Adipose tissue (tissue), 3 donors: ENCODE results near the gene CSH2. TPM values are rescaled to one million over a fixed set of nuclear protein-coding genes. Genes with fewer than 3 reads are reported as not detected.
"Not testable (repeated sequence)": the region's sequence is repeated elsewhere in the genome, so short reads cannot be mapped to it uniquely, and the experiment has no call there.

Experiments
- H3K27ac ChIP-seq: one replicate; pipeline ENCODE4 v1.5.1; 2013; ENCODE audit warnings: low read depth, low read length
- WGBS, 3 donors: extraction: QIAGEN DNeasy Blood & Tissue Kit; methylation state at CpG; one replicate each; pipeline ENCODE4 v1.1.7; 2013; 5-methylcytosine and 5-hydroxymethylcytosine counted together
- polyA plus RNA-seq, 3 donors: library from polyadenylated mRNA; stranded (reverse); fragments of 200-250 nt; gene quantifications; one replicate each; pipeline ENCODE4 v1.2.3, GENCODE V29; 2013
- donor health status: healthy with polysubstance abuse.
- donor health status: Bipolar disorder and iron deficiency.
- donor health status: healthy.

The CSH2 gene
- polyA plus RNA-seq, 3 donors, result not detected

DNA sequence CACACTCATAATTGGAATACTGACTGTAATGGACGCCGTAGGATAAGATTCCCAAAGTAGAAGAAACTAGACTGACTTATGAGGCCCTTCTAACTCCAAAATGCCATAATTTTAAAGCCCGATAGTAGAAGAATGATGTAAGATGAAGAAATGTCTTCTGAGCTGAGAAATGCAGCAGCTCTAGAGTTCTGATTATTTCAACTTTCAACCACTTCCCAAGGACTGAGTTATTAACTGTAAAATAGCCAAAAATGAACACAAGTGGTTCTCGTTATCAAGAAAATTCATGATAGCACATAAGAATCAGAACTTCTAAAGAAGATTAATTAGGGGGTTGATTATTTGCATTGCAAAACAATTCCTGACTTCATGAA, 3.2 kb downstream of the CSH2 start:
- WGBS, 3 donors, result 79 to 88% (median 83%) methylated on average over 4 of the region's 4 CpGs

DNA sequence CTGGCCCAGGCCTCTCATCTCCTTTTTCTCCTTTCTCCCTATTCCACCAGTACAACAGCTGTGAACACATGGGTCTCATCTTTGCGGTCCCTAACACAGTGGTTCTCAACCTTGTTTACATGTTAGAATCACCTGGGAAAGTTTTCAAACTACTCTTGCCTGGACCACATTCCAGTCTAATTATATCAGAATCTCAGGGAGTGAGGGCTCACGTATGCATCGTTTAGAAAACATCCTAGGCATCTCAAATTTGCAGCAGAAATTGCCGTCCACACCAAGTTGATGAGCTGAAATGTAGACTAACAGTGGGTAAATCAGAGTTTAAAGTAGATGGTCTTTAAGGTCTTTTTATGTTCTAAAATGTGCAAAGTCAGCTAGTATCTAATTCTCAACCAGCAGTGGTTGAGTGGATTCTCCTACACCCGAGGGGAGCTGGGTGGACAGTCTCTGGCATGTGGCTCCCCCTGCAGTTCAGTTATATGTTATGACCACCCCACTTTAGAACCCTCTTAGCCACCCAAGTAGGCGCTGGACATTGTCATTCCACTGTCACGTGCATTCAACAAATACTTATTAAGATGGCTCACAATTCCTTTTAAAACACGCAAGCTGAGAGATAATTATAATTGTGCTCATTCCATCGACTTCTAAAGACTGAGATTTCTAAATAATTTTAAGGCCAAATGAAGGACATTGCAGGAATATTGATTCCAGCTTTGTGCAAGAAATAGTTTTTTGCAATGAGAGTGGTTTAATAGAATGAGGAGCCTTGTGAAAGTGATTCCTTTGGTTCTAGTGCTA, 3.8 kb downstream of the CSH2 start:
- not testable (repeated sequence) for H3K27ac ChIP-seq
- 50 to 69% (median 63%) methylated on average over 9 of the region's 9 CpGs for WGBS, 3 donors

More for the DNA sequence above, 3.2 kb downstream of the CSH2 start:
- H3K27ac ChIP-seq, result not testable (repeated sequence)

DNA sequence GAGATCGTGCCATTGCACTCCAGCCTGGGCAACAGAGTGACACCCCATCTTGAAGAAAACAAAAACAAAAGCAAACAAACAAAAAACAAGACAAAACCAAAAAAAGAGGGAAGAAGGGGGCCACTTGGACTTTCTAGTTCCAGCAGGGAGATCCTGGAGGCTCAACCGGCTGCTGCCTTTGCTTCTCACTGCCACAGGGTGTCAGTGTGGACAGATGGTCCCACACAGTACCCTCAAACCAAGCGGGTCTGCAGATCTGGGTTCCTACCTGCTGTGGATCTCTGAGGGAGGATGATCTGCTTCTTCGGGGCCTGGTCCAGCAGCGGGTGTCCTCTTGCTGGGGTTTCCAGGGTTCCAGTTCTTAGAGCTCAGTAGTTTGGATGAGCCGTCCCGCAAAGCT, 6.9 kb downstream of the CSH2 start:
- H3K27ac ChIP-seq, result not testable (repeated sequence)
- WGBS, 3 donors, result 61 to 83% (median 79%) methylated on average over 5 to 7 of the region's 7 CpGs

DNA sequence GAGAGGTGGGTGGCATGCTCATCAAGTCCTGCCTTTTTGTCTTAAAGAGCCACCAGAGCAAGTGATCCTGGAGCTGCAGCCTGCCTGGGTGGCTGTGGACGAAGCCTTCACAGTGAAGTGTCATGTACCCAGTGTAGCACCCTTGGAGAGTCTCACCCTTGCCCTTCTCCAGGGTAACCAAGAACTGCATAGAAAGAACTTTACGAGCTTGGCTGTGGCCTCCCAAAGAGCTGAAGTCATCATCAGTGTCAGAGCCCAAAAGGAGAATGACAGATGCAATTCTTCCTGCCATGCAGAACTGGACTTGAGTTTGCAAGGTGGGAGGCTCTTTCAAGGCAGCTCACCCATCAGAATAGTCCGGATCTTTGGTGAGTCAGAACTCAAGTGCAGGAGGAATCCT, 14.2 kb downstream of the CSH2 start:
- WGBS, 3 donors, result 73 to 89% (median 88%) methylated on average over 3 of the region's 3 CpGs
- H3K27ac ChIP-seq, result no peak overlapping the region

DNA sequence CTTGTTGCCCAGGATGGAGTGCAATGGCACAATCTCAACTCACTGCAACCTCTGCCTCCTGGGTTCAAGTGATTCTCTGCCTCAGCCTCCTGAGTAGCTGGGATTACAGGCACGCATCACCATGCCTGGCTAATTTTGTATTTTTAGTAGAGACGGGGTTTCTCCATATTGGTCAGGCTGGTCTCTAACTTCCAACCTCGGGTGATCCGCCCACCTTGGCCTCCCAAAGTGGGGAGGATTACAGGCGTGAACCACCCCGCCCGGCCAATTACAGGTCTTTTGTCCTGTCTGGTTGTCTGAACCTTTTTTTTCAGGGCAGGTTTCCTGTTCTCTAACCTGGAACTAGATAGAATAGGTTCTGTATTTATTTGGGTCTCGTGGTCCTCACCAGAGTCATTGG, 17.1 kb downstream of the CSH2 start:
- H3K27ac ChIP-seq, result not testable (repeated sequence)
- 86 to 94% (median 94%) methylated on average over 8 of the region's 8 CpGs for WGBS, 3 donors

DNA sequence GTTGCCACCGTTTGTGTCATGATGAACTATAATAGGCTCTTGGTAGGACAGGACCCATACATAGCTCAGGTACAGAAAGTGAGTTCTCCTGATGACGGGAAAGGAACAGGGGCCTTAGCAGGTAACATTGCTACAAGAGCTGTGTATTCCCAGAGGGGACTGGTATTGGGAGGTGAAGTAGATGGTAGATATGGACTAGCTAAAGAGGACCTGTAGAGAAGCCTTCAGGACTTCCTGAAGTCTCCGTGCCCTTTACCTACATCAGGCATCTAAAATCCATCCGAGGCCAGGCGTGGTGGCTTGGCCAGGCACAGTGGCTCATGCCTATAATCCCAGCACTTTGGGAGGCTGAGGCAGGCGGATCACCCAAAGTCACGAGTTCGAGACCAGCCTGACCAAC, 18.3 kb downstream of the CSH2 start:
- no peak overlapping the region for H3K27ac ChIP-seq
- 87 to 95% (median 93%) methylated on average over 8 of the region's 8 CpGs for WGBS, 3 donors

DNA sequence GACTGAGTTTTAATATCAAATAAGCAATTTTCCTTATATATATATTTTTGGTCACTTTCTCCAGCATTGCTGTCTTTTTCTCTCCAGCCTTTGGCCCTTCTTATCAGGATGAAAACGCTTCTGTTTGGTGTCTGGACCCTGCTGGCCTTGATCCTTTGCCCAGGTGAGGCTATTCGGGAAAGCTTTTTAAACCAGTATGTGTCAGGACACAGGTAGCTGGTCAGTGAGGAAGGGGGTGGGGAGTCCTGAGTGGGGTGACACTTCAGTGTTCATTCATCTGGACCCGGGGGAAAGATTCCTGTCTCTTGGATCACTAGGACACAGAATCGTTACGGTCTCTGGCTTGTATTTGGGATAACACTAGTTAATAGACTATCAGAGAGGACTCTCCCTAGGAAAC, 18.8 kb downstream of the CSH2 start:
- no peak overlapping the region for H3K27ac ChIP-seq
- 60 to 91% (median 86%) methylated on average over 5 of the region's 5 CpGs for WGBS, 3 donors

DNA sequence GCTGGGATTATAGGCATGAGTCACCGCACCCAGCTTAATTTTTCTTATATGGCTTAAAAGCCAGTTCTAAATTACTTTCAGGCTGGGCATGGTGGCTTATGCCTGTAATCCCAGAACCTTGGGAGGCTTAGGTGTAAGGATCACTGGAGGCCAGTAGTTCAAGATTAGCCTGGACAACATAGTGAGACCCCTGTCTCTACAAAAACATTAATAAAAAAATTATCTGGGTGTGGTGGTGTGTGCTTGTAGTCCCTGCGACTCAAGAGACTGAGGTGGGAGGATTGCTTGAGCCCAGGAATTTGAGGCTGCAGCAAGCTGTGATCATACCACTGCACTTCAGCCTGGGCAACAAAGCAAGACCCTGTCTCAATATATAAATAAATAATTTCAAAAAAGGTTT, 20.2 kb downstream of the CSH2 start:
- H3K27ac ChIP-seq, result no peak overlapping the region
- WGBS, 3 donors, result 89 to 96% (median 92%) methylated on average over 2 of the region's 2 CpGs

DNA sequence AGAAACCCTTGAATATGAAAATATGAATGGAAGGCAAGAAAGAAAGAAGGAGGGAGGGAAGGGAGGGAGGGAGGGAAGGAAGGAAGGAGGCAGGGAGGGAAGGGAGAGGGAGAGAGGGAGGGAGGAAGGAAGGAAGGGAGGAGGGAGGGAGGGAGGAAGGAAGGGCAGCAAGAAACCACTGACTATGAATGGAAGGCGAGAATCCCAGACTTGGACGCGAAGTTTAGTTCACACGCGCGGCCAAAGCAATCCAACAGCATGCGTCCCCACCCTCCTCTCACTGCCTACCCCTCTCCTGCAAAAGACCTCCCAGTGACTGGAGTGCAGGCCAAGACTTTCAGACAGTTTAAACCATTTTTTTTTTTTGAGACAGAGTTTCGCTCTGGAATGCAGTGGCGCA, 23.1 kb downstream of the CSH2 start:
- 63 to 92% (median 70%) methylated on average over 9 of the region's 9 CpGs for WGBS, 3 donors
- H3K27ac ChIP-seq, result no peak overlapping the region

DNA sequence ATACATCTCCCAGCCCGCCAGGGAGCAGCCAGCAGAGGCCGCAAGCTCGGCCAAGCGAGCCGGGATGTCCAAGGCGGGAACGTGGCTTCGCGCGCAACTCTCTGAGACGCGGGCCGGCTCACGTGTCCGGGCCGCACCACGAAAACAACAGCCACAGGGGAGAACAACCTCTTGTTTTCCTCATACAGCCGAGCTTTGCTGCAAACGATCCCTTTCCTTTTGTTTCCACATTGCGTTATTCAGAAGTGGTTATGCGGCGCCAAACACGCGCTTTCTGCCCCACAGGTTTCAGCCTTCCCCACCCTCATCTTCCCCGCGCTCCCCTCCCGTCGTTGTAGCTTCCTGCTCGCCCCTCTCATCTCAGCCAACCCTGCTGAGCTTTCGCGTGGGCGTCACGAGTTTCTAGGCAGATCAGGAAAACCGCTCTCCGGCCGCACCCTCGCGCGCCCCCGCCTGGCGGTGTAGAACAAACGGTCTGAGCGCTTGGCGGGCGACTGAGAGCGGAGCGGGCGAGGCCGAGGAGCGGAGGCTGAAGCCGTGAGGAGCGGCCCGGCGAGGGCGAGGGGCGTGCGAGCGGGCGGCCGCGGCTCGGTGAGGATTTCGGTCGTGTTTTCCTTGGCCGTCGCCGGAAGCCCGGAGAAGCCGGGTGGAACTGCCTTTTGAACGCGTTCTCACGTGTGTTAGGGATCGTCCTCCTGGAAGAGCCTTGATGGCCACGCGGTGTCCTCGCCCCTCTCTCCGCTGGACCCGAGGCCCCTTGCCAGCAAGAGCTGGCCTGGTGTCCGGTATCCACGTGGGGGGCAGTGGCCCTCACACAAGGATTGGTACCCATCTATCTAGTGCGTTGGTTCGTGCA, 24.4 kb downstream of the CSH2 start:
- 14 to 18% (median 14%) methylated on average over 72 to 82 of the region's 82 CpGs for WGBS, 3 donors
- H3K27ac ChIP-seq, result no peak overlapping the region

DNA sequence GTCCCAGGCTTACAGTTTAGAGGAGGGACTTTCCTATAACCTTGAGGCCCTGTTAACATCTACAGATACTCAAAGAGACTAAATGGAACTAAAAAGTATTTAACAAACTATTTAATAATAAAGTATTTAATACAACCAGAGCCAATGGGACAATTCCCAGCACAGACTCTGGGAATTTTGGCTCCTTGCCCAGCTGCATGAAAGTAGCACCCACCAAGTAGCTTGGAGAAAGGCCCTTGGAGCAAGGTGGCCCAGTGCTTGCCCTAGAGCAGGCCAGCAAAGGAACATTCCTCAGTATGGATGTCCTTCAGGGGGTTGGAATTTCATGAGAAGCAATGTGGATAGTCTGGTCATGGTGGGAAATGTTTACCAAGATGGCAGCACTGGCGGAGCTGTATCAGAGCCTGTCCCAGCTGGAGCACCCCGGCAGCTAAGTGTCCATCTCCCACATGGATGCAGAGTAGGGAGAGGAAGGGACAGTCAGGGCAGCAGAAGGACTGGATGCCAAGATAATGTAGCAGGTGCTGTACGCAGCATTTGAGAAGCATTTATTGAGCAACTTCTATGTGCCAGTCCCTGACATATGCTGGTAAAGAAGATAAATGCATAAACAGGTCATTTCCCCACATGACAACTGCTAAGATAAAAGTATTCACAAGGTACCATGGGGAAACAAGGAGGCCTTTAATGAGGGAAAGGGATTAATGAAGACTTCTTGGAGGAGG, 25.8 kb downstream of the CSH2 start:
- WGBS, 3 donors, result 77 to 98% (median 96%) methylated on average over 3 of the region's 3 CpGs
- H3K27ac ChIP-seq, result no peak overlapping the region

DNA sequence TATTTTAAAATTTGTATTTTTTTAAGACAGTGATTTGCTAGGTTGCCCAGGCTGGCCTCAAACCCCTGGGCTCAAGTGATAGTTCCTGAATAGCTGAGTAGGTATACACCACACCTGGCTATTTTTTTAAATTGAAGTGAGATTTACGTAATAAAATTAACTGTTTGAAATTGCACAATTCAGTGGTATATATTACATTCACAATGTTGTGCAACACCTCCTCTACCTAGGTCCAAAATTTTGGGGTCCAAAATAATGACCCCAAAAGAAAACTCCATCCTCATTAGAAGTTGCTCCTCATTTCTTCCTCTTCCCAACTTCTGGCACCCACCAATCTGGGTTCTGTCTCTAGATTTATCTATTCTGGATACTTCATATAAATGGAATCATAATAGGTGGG, 28.0 kb downstream of the CSH2 start:
- 41 to 79% (median 46%) methylated on average over 1 of the region's 1 CpG for WGBS, 3 donors
- H3K27ac ChIP-seq, result no peak overlapping the region

DNA sequence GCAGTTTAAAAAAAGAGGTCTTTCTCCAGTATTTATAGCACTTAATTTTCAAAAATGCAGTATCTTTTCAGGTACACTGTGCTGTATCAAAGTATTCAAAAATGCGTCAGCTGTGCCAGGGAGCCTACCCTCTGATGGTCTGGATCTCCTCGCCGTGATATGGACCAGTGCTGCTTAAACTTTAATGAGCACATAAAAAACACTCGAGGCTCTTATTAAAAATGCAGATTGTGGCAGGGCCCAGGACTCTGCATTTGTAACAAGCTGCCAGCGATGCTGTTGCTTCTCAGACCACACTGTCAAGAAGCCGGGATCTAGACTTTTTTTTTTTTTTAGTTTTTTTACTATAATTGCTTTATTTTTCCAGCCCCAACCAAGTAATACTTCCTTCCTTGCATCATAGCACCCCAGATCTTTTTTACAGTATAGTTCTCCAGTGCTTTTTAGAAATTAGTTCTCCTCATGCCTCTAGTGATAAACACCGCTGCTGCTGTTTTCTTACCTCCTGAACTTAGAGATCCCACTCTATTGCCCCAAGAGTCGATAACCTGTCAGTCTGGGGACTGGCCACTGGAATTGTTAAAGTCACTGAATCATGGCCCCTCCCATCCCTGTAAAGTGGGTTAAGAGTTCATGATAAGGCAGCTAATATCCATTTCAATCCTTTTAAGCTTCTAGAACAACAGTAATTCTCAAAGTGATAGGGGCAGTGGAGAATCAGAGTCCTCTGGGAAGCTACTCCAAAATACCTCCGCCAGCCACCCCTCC, 29.4 kb downstream of the CSH2 start:
- peak overlapping the region; percentile 34 for H3K27ac ChIP-seq
- WGBS, 3 donors, result 49 to 79% (median 55%) methylated on average over 9 of the region's 9 CpGs

DNA sequence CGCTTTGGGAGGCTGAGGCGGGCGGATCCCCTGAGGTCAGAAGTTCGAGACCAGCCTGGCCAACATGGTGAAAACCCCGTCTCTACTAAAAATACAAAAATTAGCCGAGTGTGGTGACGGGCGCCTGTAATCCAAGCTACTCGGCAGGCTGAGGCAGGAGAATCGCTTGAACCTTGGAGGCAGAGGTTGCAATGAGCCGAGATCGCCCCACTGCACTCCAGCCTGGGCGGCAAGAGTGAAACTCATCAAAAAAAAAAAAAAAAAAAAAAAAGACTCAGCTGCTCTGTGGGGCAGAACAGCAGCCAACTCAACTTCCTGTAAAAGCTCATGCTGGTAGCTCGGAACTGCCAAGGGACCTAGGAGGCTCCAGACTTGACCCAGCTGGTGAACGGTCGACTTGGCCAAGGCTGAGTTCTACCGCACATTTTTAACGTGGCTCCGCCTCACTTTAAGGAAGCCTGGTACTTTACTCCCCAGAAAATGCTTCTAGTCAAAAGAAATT, 30.0 kb downstream of the CSH2 start:
- H3K27ac ChIP-seq, result peak overlapping the region; percentile 77
- WGBS, 3 donors, result 2 to 10% (median 2%) methylated on average over 19 of the region's 19 CpGs

DNA sequence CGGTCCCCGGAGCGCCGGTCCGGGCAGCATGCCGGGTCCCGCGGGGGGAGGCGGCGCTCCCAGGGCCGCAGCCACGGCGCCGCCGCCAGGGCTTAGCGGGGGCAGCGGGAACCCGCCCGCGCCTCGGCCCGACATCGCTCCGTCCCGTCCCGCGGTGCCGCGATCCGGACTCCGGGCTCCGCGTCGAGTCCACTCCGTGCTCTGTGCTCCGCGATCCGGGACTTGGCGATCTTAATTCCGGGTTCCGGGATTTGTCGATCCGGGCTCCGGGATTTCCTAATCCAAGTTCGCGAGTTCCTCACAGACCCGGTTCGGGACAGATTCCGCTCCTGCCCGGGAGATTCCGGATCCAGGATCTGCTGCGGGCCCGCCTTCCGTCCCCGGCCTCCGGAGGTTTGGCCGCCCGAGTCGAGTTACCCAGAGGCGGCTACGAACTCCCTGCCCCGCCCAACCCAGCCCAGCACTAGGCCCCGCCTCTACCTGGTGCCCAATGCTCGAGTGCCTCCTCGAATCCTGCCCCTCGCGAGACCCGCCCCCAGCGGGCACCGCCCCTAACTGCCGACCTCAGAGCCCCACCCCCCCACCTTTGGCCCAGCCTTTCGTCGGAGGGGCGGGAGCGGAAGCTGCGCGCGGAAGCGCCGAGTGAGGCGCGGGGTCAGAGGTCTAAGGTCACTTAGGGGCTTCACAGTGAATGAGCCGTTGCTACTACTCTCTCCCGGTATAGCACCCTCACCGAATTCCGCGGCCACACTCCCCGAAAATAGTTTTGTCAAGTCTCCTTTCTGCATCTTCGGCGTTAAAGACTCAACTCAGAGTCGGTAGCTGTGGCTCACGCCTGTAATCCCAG, 30.7 kb downstream of the CSH2 start, which contains the start of gene SMARCD2:
Gene SMARCD2, minus strand, starts transcription at position 146 of the 847 bp plus-strand sequence. Its CDS starts 11 bp downstream, at position 135.
- 0% methylated on average over 75 to 92 of the region's 92 CpGs for WGBS, 3 donors
- H3K27ac ChIP-seq, result peak within 1 kb of the TSS; percentile 77

DNA sequence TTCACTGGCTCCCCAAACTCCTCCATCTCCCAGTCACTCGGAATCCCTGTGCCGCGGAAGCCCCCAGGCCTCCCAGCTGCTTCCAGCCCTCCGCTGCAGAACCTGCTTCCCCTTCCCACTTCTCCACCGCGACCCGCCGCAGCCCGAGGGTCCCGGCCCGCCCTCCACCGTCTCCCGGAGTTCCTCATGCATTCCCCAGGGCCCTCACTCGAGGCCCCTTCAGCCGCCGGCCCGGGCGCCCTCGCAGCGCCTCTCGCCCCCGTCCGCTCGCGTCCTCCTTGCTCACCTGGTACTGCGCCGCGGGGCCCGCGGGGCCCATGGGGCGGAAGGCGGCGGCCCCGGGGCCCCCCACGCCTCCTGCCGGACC, 31.3 kb downstream of the CSH2 start:
- peak overlapping the region; percentile 77 for H3K27ac ChIP-seq
- WGBS, 3 donors, result 0 to 1% (median 0%) methylated on average over 23 to 36 of the region's 36 CpGs
